HG03139 (cell line): ENCODE data around the gene NXN.
"Not testable (repeated sequence)": the region's sequence is repeated elsewhere in the genome, so short reads cannot be mapped to it uniquely, and the experiment has no call there.

Experiments
- ATAC-seq: cut with Tn5 transposase; IDR thresholded peaks from one replicate; pipeline ENCODE4 v1.9.1; 2021; ENCODE audit not compliant: unreplicated experiment

NXN gene

DNA sequence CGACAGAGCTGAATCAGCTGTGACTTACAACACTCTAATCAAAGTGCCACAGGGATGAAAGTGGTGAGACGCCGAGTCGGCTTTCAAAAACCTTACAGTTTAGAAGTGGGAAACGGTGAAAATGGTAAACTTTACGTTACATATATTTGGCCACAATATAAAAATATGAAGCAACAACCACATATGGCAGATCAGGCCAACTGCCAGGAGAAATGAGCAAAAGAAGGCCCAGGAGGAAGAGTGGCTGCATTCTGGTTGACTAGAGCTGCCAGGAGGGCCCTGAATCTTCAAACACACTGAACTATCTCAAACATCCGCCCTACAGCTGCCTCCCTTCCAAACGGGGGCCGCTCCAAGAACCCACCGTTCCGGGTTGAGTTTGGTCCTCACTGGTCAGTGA, 141.1 kb downstream of the NXN start:
- no peak for ATAC-seq

DNA sequence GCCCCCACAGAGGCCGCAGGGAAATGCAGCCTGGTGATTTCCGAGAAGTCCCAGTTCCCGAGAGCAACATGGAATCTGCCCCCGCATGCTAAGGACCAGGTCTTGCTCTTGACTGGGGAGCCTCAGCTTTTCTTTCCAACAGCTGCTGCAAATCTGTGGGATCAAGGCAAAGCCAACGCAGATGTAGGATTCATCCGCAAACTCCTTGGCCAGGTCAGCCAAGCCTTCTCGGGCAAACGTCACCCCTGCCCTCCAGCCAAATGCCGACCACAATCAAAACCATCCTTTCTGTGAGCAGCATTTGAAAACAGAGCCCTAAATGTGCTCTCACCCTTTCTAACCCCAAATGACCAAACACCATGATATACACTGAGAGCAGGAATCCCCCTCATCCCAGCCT, 143.4 kb downstream of the NXN start:
- no peak for ATAC-seq

DNA sequence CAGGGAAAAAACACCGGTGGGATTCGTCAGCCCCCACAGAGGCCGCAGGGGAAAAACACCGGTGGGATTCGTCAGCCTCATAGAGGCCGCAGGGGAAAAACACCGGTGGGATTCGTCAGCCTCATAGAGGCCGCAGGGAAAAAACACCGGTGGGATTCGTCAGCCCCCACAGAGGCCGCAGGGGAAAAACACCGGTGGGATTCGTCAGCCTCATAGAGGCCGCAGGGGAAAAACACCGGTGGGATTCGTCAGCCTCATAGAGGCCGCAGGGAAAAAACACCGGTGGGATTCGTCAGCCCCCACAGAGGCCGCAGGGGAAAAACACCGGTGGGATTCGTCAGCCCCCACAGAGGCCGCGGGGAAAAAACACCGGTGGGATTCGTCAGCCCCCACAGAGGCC, 143.9 kb downstream of the NXN start:
- not testable (repeated sequence) for ATAC-seq

DNA sequence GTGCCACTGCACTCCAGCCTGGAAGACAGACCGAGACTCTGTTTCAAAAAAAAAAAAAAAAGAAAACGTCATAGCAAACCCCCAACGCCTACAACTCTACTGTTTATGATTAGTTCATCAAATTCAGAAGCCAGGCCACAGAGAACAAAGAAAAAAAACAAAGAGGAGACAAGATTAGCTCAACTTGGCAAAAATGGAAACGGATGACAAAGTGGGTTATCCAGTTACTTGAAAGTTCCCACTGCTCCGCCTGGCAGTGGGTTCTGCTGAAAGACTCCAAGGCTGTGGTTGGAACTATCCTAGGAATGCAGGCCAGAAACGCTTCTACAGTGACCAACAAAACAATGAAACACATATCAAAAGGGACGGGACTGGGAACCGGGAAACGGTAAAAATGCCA, 144.3 kb downstream of the NXN start:
- ATAC-seq: no peak

DNA sequence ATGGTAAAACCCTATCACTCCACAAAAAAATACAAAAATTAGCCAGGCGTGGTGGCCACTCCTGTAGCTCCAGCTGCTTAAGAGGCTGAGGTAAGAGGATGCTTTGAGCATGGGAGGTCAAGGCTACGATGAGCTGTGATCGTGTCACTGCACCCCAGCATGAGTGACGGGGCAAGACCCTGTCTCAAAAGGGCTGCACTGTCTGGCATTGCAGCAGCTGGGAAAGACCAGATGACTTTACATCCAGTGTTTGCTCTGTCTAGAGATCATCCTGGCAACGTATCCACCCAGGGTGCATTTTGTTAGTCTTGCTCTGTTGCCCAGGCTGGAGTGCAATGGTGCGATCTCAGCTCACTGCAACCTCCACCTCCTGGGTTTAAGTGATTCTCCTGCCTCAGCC, 145.4 kb downstream of the NXN start:
- ATAC-seq: no peak

DNA sequence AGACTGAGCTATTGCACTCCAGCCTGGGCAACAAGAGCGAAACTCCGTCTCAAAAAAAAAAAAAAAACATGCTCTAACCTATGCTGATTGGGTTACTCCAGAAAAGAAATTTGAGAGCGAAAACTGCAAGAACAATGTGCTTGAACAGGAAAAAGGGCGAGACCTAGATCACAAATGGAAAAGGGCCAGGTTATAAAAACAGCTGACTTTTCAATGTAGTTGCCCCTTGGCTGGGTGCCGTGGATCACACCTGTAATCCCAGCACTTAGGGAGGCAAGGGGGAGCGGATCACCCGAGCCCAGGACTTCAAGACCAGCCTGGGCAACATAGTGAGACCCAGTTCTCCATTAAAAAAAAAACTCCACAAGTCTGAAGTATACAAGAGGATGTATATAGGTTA, 148.6 kb downstream of the NXN start:
- no peak for ATAC-seq

DNA sequence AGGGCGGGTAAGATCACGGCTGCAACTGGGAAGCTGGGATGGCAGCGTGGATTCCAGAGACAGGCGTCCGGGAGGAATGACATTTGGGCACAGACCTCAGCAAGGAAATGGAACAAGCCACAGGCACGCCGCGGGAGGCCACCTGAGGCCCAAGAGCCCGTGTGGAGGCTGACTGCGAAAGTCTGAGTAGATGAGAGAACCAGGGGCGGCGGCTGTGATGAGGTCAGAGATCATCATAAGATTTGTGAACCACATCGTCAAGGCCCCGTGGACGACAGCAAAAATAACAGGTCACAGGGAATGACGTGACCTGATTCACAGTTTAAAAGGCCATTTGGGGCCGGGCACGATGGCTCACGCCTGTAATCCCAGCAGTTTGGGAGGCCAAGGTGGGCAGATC, 149.2 kb downstream of the NXN start:
- no peak for ATAC-seq

DNA sequence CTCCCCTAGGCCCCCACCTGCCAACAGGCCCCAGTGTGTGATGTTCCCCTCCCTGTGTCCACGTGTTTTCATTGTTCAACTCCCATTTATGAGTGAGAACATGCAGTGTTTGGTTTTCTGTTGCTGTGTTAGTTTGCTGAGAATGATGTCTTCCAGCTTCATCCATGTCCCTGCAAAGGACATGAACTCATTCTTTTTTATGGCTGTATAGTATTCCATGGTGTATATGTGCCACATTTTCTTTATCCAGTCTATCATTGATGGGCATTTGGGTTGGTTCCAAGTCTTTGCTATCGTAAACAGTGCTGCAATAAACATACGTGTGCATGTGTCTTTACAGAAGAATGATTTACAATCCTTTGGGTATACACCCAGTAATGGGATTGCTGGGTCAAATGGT, 150.0 kb downstream of the NXN start:
- ATAC-seq: not testable (repeated sequence)

DNA sequence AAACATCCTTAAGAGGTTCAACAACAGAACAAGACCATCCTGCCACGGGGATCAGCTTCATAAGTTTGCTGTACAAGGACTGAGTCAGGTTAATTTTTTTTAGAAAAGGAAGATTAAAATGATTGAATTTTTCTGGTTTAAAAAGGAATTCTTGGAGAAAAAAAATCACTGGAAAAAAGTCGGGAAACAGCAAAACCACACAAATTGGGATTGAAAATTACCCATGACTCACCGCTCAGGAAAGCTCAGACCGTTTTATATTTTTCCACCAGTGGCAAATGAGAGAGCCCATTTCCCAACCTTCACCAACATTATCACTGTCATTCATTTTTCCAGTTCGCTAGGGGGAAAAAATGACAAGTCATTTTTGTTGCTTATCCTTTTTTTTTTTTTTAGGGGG, 150.8 kb downstream of the NXN start:
- ATAC-seq: no peak

DNA sequence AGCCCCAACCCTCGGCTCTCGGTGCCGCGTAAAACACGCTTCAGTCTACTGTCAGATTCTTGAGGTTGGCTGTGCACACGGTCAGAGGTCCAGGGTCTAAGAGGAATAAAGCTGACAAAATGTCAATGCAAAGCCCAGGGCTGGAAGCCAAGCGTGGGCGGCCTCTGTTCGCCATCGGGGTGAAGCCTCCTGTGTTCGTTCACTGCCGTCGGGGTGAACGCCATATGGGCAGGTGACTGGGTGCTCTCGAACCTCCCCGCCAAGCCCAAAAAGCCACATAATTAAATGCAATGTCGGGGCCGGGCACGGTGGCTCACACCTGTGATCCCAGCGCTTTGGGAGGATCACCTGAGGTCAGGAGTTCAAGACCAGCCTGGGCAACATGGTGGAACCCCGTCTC, 152.8 kb downstream of the NXN start:
- no peak for ATAC-seq

DNA sequence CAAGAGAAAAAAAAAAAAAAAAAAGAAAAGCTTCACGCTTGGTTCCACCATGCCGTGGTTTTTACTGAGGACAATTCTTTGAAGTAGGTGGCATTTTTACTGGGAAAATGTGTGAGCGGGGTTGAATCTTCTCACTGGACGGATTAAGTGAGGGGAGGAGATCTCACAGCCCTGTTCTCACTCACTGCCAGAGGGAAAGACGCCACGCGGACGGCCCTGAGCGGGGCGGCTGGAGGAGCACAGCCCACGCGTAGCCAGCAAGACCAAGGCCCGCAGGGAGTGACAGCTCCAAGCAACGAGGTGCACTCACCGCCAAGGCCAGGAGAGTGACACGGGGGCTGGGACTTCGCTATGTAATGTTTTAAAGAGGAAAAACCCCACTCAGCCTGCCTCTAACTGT, 154.4 kb downstream of the NXN start:
- ATAC-seq: no peak

DNA sequence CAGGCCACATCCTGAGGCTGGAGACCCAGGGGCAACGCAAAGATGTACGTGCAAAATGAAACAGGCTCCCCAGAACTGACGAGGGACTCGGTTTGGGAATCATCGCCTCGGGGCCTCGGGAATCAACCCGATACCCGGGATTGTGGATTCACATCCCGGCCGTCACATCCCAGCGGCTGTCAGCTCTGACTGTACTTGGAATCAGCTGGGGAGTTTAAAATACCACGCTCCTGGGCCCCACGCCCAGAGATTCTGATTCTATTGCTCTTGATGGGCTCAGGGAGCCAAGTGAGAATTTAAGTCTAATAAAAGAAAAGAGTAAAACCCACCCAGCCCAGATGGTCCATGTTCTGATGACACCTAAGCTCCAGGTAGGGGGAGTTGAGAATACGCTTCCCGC, 155.2 kb downstream of the NXN start:
- no peak for ATAC-seq

DNA sequence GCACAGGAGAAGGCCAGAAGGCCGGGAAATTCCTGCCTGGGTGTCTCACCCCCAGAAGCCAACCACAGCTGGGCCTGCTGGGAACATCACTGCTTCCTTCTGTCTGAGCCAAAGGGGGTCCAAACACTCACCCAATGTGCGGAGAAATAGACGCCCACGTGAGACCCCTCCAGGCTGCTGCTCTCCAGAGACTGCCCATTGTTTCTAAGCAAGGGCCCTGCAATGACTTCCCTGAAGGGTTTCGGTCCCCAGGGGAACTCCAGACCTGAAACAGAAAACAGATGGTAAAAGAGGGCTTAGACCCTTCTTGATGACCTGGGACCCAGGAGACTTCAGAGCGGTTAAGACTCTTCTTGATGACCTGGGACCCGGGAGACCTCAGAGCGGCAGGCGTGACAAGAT, 156.1 kb downstream of the NXN start:
- ATAC-seq: no peak

DNA sequence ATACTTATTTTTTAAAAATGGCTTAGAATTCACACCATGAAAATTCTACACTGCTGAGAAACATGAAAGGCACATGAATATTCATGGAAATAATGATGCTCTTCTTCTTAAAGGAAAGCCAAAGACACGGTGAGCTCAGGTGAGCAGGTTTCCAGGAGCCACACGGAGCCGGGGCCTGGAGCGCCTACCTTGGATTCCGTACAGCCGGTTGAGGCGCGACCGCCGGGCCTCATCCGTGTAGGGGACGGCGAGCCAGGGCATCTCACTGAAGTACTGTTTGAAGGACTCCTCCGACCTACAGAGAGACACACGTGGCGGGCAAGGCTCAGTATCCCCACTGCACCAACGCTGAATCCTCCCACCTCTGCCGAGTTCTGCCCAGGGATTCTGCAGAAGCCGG, 160.3 kb downstream of the NXN start:
- ATAC-seq: no peak

DNA sequence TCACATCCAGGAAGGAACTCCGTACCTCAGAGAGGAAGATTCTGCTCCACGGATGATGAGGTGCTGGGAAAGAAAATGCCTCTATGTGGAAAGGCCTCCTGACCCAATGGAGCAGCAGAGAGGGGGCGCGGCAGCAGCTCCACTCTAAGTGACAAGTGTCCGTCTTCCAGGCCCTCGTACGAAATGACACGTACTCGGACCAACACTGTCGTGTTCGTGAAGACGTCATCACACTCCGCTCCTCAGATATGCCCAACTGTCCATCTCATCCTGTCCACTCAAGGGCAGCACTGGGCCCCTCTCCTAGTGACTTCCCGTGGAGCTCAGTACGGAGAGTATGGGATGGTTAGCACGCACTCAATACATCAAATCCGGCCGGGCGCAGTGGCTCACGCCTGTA, 165.2 kb downstream of the NXN start:
- no peak for ATAC-seq

DNA sequence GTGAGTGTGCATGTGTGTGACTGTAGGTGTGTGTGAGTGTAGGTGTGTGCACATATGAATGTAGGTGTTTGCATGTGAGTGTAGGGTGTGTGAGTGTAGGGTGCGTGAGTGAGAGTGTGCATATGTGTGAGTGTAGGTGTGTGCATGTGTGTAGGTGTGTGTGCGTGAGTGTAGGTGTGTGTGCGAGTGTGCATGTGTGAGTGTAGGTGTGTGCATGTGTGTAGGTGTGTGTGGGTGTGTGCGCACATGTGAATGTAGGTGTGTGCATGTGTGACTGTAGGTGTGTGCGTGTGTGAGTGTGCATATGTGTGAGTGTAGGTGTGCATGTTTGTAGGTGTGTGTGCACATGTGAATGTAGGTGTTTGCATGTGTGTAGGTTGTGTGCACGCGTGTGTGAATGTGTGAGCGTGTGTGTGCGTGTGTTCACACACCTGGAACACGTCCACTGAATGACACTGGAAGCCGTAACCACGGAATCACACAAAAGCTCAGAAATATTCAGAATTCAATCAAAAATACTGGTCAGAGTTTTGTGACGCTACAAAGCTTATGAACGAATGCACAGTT, 166.9 kb downstream of the NXN start:
- no peak for ATAC-seq

DNA sequence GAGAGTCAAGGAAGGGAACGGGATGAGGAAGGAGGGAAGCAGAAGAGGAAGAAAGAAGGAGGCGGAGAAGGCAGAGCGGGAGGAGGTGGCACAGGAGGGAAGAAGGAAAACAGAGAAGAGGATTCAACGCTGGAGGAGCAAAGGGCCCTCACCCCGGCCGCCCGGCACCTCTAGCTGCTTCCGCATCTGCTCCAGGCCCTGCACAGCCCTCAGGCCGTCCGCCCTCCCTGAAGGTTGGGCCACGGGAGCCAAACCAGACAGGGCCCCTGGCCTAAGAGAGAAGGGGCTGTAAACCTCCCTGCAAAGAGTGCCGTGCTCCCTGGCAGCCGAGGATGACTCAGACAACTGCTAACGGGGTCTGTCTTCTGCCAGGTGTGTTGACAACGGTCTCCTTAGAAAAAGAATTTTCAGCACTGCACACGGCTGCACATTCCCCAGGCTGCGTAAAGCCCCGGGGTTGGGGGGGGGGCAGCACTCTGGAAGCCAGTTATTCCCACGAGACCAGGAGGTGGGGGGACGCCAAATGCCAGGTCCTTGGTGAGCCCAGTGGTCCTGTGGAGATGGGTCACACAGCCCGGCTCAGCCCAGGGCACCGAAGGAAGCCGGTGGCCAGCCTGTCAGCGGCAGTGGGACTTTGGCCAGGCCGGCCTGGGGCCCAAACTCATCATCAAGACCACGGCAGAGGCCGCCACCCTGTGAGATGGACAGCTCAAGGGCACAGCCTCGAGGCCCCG, 168.4 kb downstream of the NXN start:
- ATAC-seq: no peak

DNA sequence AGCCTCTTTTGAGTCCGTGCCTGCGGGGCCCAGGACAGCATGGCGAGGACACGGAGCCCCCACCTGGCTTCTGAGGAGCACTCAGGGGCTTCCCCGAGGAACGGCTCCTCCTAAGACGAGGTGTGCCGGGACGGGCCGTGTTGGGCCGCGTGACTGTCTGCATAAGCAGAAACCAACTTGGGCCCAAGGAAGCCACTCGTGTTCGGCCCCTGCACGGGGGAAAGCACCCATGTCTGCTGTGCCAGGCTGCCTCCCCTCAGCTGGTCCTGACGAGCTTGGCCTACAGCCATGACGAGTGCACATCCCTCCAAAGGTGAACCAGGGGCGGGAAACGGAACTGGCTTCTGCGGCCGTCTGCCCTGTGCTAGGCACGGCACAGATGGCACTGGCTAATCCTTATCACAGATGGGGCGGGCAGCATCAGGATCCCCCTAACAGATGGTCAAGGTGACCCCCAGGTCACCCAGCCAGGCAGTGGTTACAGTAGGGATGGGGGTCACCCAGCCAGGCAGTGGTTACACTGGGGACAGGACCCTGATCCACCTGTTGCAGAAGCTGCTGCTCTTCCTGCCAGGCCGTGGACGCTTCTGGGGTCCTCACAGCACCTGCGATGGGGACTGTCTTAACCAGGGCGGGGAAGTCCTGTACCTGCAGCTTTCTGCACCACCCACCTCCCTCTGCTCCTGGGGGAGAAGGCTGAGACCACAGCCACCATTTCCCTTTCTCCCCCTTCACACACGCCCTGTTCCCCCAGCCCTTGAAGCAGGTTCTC, 171.9 kb downstream of the NXN start:
- no peak for ATAC-seq

DNA sequence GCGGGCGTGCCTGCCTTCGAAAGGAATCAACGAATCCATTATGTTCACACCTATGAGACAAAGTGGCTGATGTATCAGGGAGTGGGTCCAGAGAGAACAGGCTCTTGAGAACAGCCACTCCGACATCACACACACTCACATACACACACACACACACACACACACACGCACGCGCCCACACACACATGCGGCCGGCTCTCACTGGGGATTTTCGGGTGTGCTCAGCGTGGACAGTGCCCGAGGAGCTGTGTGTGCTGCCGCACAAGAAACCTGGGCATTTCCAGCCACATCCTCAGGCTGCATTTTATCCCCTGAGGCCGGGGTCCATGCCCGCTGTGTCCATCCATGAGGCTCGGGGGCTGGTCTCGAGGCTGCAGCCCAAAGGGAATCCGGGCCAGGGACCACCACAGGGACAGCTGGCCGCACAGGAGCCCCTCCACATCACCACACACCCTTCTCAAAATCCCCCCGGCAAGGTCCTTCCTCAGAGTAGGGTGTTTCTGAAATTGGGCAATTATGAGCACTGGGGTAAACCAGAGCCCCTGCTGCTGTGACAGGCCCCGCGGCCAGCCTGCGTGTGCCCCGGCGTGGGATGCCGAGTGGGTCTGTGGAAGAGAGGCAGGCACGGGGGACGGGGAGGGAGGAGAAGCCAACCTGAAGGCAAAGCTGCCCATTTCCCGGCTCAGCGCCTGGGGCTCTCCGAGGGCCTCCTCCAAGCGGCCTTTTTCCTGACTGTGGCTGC, 172.6 kb downstream of the NXN start:
- ATAC-seq: no peak

DNA sequence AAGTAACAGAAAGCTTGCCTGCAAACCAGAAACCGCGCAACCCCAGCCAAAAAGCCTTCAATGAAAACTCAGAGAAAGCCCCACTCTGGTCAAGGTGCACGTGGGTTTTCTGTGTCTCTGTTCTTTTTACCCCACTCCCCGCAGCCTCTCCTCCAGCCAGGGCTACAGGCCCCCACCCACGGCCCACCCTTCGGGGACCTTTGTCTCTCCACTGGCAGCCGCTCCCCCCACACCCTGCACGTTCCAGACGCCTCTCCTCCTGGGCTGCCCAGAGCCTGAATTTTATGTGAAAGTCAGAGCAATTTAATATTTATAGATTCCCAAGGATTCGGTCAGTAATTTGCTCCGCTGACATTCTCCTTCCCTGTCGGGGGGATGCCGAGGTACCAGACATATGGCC, 173.2 kb downstream of the NXN start:
- ATAC-seq: no peak

DNA sequence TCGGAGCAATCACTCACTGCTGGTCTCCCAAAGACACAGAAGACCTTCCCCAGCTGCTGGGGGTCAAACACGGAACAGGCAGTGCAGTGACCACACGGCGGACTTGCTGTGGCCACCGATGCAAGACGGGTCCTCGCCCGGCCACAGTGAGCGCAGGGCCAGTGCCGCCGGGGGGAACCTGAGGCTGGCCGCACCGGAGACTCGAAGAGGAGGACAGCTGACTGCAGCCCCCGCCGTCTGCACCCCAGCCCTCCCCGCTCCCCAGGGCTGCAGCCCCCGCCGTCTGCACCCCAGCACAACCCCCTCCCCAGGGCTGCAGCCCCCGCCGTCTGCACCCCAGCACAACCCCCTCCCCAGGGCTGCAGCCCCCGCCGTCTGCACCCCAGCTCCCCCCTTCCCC, 173.7 kb downstream of the NXN start:
- ATAC-seq: not testable (repeated sequence)
